ENCODE measurements around the gene DHTKD1. TPM values are rescaled to one million over a fixed set of nuclear protein-coding genes. Genes with fewer than 3 reads are reported as not detected.

Gene DHTKD1
- total and polyA plus RNA-seq, 2 experiments from 2014 or later = 20.2 to 63.9 TPM

- TF ChIP-seq ZNF114 (CRISPR knock-in tag; IDR thresholded peaks at IDR 0.05) (no peak), CTCF (conservative IDR thresholded peaks at IDR 0.05; ENCODE audit: low read depth in 2 of 2) (no peak)
These were observed 42.8 kb downstream of the DHTKD1 start (continued) for GRCh38 chr10:12111528-12111927.

GRCh38 chr10:12113627-12114026 is 44.9 kb downstream of the DHTKD1 start:
- no peak overlapping the region for H3K27ac ChIP-seq (ENCODE audit: low read depth)
- no peak overlapping the region for H2AFZ ChIP-seq
- Mint-ChIP-seq H3K9me3 (no peaks in the 10 kb centered on the region), H3K36me3 (ENCODE audit: low read depth) (peaks cover 70% of the 10 kb centered on the region), H3K27me3 (ENCODE audit: insufficient read depth, low read depth, poor library complexity) (peaks cover 6% of the 10 kb centered on the region), H3K4me3 (no peak overlapping the region), H3K4me1 (no peaks in the 10 kb centered on the region), H3K27ac (no peak overlapping the region)
- no peaks in the 10 kb centered on the region for H3K9me2 ChIP-seq (ENCODE audit: insufficient read depth)
- no peaks in the 10 kb centered on the region for H3K4me1 ChIP-seq (ENCODE audit: insufficient read depth)
- H3K4me2 ChIP-seq = no peak overlapping the region
- H3K36me3 ChIP-seq (ENCODE audit: insufficient read depth) = peaks cover 20% of the 10 kb centered on the region
- DNase-seq (ENCODE audit: low spot score) (no peak), ATAC-seq (no peak)
- no peak overlapping the region for H3K4me3 ChIP-seq
- H4K20me1 ChIP-seq (replicated peaks; ENCODE audit: insufficient read depth) = no peaks in the 10 kb centered on the region
- H3K27me3 ChIP-seq (ENCODE audit: insufficient read depth) = no peaks in the 10 kb centered on the region
- no peaks in the 10 kb centered on the region for H3F3A ChIP-seq (replicated peaks; ENCODE audit: low read depth)
- H3K79me2 ChIP-seq (replicated peaks; ENCODE audit: insufficient read depth) = no peaks in the 10 kb centered on the region
- TF ChIP-seq POLR2AphosphoS5 (IDR thresholded peaks at IDR 0.05; ENCODE audit: low read depth) = no peak
- TF ChIP-seq, protein P1, sequence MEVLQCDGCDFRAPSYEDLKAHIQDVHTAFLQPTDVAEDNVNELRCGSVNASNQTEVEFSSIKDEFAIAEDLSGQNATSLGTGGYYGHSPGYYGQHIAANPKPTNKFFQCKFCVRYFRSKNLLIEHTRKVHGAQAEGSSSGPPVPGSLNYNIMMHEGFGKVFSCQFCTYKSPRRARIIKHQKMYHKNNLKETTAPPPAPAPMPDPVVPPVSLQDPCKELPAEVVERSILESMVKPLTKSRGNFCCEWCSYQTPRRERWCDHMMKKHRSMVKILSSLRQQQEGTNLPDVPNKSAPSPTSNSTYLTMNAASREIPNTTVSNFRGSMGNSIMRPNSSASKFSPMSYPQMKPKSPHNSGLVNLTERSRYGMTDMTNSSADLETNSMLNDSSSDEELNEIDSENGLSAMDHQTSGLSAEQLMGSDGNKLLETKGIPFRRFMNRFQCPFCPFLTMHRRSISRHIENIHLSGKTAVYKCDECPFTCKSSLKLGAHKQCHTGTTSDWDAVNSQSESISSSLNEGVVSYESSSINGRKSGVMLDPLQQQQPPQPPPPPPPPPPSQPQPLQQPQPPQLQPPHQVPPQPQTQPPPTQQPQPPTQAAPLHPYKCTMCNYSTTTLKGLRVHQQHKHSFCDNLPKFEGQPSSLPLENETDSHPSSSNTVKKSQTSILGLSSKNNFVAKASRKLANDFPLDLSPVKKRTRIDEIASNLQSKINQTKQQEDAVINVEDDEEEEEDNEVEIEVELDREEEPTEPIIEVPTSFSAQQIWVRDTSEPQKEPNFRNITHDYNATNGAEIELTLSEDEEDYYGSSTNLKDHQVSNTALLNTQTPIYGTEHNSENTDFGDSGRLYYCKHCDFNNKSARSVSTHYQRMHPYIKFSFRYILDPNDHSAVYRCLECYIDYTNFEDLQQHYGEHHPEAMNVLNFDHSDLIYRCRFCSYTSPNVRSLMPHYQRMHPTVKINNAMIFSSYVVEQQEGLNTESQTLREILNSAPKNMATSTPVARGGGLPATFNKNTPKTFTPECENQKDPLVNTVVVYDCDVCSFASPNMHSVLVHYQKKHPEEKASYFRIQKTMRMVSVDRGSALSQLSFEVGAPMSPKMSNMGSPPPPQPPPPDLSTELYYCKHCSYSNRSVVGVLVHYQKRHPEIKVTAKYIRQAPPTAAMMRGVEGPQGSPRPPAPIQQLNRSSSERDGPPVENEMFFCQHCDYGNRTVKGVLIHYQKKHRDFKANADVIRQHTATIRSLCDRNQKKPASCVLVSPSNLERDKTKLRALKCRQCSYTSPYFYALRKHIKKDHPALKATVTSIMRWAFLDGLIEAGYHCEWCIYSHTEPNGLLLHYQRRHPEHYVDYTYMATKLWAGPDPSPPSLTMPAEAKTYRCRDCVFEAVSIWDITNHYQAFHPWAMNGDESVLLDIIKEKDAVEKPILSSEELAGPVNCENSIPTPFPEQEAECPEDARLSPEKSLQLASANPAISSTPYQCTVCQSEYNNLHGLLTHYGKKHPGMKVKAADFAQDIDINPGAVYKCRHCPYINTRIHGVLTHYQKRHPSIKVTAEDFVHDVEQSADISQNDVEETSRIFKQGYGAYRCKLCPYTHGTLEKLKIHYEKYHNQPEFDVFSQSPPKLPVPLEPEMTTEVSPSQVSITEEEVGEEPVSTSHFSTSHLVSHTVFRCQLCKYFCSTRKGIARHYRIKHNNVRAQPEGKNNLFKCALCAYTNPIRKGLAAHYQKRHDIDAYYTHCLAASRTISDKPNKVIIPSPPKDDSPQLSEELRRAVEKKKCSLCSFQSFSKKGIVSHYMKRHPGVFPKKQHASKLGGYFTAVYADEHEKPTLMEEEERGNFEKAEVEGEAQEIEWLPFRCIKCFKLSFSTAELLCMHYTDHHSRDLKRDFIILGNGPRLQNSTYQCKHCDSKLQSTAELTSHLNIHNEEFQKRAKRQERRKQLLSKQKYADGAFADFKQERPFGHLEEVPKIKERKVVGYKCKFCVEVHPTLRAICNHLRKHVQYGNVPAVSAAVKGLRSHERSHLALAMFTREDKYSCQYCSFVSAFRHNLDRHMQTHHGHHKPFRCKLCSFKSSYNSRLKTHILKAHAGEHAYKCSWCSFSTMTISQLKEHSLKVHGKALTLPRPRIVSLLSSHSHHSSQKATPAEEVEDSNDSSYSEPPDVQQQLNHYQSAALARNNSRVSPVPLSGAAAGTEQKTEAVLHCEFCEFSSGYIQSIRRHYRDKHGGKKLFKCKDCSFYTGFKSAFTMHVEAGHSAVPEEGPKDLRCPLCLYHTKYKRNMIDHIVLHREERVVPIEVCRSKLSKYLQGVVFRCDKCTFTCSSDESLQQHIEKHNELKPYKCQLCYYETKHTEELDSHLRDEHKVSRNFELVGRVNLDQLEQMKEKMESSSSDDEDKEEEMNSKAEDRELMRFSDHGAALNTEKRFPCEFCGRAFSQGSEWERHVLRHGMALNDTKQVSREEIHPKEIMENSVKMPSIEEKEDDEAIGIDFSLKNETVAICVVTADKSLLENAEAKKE (CRISPR knock-in tag; IDR thresholded peaks at IDR 0.05) = no peak
- no peak for TF ChIP-seq NANOG (IDR thresholded peaks at IDR 0.05; ENCODE audit: borderline replicate concordance)
- TF ChIP-seq, protein P2, sequence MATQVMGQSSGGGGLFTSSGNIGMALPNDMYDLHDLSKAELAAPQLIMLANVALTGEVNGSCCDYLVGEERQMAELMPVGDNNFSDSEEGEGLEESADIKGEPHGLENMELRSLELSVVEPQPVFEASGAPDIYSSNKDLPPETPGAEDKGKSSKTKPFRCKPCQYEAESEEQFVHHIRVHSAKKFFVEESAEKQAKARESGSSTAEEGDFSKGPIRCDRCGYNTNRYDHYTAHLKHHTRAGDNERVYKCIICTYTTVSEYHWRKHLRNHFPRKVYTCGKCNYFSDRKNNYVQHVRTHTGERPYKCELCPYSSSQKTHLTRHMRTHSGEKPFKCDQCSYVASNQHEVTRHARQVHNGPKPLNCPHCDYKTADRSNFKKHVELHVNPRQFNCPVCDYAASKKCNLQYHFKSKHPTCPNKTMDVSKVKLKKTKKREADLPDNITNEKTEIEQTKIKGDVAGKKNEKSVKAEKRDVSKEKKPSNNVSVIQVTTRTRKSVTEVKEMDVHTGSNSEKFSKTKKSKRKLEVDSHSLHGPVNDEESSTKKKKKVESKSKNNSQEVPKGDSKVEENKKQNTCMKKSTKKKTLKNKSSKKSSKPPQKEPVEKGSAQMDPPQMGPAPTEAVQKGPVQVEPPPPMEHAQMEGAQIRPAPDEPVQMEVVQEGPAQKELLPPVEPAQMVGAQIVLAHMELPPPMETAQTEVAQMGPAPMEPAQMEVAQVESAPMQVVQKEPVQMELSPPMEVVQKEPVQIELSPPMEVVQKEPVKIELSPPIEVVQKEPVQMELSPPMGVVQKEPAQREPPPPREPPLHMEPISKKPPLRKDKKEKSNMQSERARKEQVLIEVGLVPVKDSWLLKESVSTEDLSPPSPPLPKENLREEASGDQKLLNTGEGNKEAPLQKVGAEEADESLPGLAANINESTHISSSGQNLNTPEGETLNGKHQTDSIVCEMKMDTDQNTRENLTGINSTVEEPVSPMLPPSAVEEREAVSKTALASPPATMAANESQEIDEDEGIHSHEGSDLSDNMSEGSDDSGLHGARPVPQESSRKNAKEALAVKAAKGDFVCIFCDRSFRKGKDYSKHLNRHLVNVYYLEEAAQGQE (IDR thresholded peaks at IDR 0.05; ENCODE audit: unreplicated experiment) = no peak
- no peak for TF ChIP-seq ETS1 (IDR thresholded peaks at IDR 0.05)
- no peak for TF ChIP-seq ZNF114 (CRISPR knock-in tag; IDR thresholded peaks at IDR 0.05)
- no peak for TF ChIP-seq EZH2phosphoT487 (IDR thresholded peaks at IDR 0.05; ENCODE audit: unreplicated experiment)
- TF ChIP-seq CREB1 (CRISPR knock-in tag; IDR thresholded peaks at IDR 0.05; ENCODE audit: low read depth) = no peak
- no peak for TF ChIP-seq STAT1 (IDR thresholded peaks at IDR 0.05; ENCODE audit: unreplicated experiment)
- TF ChIP-seq CTCF (conservative IDR thresholded peaks at IDR 0.05; ENCODE audit: low read depth in 2 of 2) = no peak

Data from GM23338 (cell line).